Stimulated activated CD4-positive, alpha-beta T cell treated with anti-CD3 and anti-CD28 coated beads, Interleukin-2, amount 100 ng/mL, for 4 hours (primary cell): ENCODE results near the gene HERPUD1.
A peak's percentile ranks its signal among the peaks of the same experiment; 100 is the strongest.
"Not testable (repeated sequence)": the region's sequence is repeated elsewhere in the genome, so short reads cannot be mapped to it uniquely, and the experiment has no call there.

Experiments
- DNase-seq: peaks from one replicate; pipeline ENCODE4 v3.0.0-alpha.2; 2020; ENCODE audit warnings: low read depth

Gene HERPUD1

GRCh38 chr16:56911771-56912571, 20.0 kb upstream of the HERPUD1 start:
- DNase-seq: no peak

GRCh38 chr16:56912746-56913708, 18.9 kb upstream of the HERPUD1 start:
- no peak for DNase-seq

- DNase-seq: no peak
These were observed 17.0 kb upstream of the HERPUD1 start for GRCh38 chr16:56914896-56915295.

- DNase-seq: no peak
These were observed 16.4 kb upstream of the HERPUD1 start for GRCh38 chr16:56915336-56916119.

- no peak for DNase-seq
These were observed 15.2 kb upstream of the HERPUD1 start for GRCh38 chr16:56916571-56917403.

- no peak for DNase-seq
These were observed 13.4 kb upstream of the HERPUD1 start for GRCh38 chr16:56918467-56919012.

- no peak for DNase-seq
These were observed 12.7 kb upstream of the HERPUD1 start for GRCh38 chr16:56919099-56919800.

- no peak for DNase-seq
These were observed 10.4 kb upstream of the HERPUD1 start for GRCh38 chr16:56921571-56921970.

GRCh38 chr16:56923481-56924091, 8.4 kb upstream of the HERPUD1 start:
- DNase-seq: no peak

GRCh38 chr16:56927471-56927870, 4.5 kb upstream of the HERPUD1 start:
- no peak for DNase-seq

GRCh38 chr16:56929639-56930038, 2.3 kb upstream of the HERPUD1 start:
- DNase-seq: no peak

GRCh38 chr16:56930486-56931270, 1.3 kb upstream of the HERPUD1 start:
- no peak for DNase-seq

- DNase-seq: no peak
These were observed 561 bp upstream of the HERPUD1 start for GRCh38 chr16:56931271-56931891.

GRCh38 chr16:56932721-56933619, 1.0 kb downstream of the HERPUD1 start:
- DNase-seq: peak; percentile 6

- no peak for DNase-seq
These were observed 2.1 kb downstream of the HERPUD1 start for GRCh38 chr16:56933828-56934598.

- not testable (repeated sequence) for DNase-seq
These were observed 2.7 kb downstream of the HERPUD1 start for GRCh38 chr16:56934599-56935145.
